Activated T-helper 1 cell treated with anti-CD3 and anti-CD28 coated beads, Interleukin-2, amount 50 U/mL, for 16 hours (primary cell): ENCODE data around the gene KLHL22.

Experiments
- DNase-seq, 2 donors: peaks; one replicate each; pipeline ENCODE4 v3.0.0-alpha.2; 2020; ENCODE audit warnings: low read depth in 1 of 2, low spot score in 1 of 2

Gene KLHL22

DNA sequence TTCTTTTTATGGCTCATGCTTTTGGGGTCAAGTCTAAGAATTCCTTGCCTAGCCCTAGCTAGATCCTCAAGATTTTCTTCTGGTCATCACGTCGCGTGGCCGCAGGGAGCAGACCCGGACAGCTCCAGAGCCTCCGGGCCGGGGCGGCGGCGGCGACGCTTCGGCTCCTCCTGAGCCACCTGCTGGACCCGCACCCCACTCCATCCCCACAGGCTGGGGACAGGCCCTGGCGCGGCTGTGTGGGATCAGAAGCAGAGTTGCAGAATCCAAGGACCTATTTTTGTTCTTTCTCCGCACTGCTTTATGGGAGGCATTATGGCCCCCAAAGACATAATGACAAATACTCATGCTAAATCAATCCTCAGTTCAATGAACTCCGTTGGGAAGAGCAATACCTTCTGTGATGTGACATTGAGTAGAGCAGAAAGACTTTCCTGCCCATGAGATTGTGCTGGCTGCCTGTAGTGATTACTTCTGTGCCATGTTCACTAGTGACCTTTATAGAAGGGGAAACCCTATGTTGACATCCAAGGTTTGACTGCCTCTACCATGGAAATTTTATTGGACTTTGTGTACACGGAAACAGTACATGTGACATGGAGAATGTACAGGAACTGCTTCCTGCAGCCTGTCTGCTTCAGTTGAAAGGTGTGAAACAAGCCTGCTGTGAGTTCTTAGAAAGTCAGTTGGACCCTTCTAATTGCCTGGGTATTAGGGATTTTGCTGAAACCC lies 45.6 kb downstream of the KLHL22 start:
- no peak for DNase-seq

GRCh38 chr22:20448630-20449029 lies 47.0 kb downstream of the KLHL22 start:
- no peak for DNase-seq

DNA sequence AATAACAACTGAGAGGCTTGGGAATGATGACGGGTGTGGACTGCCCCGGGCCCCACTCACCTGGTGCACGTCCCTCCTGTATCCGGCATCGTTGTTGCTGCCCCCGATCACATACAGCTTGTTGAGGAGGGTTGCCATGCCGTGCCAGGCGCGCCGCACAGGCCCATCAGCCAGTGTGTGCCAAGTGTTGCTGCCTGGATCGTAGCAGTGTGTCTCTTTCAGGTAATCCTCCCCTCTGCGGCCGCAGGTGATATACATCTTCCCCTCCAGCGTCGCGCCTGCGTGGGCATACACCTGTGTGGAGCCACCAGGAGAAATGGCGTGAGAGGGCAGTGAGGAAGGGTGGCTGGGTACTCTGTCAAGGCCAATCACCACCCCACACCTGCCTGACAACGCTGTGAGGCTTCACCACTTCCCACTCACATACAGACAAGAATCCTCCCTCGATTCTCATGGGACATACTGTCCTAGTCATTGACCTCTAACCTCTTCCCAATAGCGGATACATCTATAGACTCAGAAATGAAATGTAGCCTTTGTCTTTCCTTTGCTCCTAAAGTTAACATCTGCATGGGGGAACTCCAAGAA lies 49.1 kb downstream of the KLHL22 start:
- DNase-seq = no peak

DNA sequence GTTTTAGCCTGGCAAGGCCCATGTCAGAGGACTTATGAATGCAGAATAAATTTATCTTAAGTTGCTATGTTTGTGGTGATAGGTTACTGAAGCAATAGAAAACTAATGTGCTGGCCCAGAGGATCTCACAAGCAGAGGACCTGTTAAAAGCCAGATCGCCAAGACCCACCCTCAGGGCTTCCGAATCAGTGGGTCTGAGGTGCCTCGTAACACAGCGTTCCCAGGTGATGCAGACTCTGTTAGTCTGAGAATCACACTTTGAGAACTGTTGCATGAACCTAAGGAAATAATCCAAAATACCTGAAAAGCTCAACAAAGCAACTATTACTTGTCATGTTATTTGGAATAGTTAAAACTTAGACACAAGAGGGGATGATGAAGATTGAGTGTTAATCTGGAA lies 51.3 kb downstream of the KLHL22 start:
- no peak for DNase-seq

DNA sequence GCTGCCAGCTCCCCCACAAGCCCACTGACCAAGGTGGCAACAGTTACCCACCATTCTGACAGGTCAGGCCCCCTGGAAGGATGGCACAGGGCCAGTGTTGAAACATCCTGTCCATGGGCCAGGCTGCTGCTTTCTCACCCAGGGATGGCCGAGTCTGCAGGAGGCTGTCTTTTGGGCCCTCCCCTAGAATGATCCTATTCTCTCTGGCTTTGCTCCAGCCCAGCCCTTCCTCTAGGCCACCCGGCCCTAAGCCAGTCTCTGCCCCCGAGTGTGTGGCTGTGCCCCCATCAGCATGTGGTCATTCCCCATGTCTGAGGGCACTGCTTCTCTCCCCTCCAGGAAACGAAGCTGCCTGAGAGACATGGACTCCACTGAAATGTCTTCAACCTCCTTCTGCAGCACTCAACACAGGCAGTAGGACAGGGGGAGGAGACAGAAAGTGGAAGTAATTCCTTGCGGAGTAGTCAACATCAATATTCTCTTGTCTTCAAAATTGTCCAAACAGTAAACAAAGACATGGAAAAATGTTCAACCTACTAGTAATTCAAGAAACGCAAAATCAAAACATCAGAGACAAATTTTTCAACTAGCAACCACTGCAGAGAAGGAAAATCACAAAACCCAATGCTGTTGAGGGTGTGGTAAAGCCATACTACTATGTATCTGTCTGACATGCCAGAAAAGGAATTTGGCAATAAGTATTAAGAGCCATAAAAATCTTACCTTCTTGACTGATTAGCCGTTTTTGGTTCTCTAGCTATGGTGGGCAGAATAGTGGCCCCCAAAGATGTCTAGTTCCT lies 52.9 kb downstream of the KLHL22 start:
- no peak for DNase-seq

- DNase-seq = no peak
These were observed 53.7 kb downstream of the KLHL22 start for GRCh38 chr22:20441631-20442484.

GRCh38 chr22:20440637-20441591 lies 54.7 kb downstream of the KLHL22 start:
- no peak for DNase-seq

GRCh38 chr22:20439928-20440575 lies 55.5 kb downstream of the KLHL22 start:
- no peak for DNase-seq

DNA sequence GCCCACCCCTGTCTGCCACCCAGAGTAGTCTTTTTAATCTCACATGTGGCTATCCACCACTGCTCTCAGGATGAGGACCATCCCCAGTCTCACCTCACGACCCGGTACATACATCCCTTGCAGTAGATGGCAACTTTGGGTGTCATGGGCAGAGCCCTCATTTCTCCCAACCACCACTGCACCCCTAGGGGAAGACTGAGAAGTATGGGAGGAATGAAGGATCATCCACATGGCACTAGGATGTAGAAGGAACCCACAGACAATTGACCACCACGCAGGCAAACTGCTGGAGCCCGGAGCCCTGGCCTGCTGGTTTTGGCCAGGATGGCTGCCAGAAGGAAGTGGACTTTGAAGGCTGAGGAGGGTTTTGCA lies 56.1 kb downstream of the KLHL22 start:
- DNase-seq = no peak

DNA sequence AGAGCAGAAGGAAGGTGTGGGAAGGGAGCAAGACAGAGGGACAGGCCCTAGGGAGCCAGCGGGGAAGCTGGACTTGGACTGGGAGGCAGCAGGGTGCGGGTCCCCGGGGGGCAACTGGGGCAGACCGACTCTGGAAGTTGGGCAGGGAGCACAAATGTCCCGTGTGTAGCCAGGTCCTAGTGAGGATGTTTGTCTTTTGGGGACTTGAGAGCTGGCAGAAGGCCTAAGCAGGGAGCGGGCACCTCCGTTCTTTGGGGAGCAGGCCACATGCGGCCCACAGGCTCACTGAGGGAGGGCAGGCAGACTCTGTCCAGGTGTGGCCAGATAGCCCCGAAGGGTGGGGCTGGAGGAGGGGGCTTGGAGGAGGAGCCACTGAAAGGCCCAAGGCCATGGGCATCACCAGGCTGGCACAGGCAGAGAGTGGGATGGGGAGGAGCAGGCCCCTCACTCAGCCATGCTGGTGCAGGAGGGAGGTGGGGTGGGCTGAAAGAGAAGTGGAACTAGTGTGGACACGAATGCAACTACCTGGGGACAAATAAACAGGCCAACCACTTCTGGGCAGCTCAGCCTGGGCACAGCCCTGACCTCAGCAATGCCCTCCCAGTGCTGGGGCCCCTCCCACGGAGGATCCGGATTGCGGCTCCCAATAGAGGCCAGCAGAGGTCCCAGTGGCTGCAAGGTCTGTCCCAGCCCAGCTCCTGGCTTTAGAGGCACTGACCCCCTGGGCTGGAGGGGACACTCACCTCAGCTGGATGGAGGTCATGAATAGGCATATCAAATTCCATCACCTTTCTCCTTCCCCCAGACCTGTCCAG lies 56.7 kb downstream of the KLHL22 start:
- DNase-seq = no peak

- no peak for DNase-seq
These were observed 57.2 kb downstream of the KLHL22 start for GRCh38 chr22:20438427-20438677.

- DNase-seq = no peak
These were observed 57.8 kb downstream of the KLHL22 start, which contains the start of gene SCARF2 for GRCh38 chr22:20437613-20438426. SCARF2 (minus strand) TSS chr22:20437825; CDS start chr22:20437754, 71 bp downstream.

GRCh38 chr22:20436768-20437612 lies 58.6 kb downstream of the KLHL22 start:
- DNase-seq = no peak

GRCh38 chr22:20436307-20436767 lies 59.3 kb downstream of the KLHL22 start:
- DNase-seq = no peak

DNA sequence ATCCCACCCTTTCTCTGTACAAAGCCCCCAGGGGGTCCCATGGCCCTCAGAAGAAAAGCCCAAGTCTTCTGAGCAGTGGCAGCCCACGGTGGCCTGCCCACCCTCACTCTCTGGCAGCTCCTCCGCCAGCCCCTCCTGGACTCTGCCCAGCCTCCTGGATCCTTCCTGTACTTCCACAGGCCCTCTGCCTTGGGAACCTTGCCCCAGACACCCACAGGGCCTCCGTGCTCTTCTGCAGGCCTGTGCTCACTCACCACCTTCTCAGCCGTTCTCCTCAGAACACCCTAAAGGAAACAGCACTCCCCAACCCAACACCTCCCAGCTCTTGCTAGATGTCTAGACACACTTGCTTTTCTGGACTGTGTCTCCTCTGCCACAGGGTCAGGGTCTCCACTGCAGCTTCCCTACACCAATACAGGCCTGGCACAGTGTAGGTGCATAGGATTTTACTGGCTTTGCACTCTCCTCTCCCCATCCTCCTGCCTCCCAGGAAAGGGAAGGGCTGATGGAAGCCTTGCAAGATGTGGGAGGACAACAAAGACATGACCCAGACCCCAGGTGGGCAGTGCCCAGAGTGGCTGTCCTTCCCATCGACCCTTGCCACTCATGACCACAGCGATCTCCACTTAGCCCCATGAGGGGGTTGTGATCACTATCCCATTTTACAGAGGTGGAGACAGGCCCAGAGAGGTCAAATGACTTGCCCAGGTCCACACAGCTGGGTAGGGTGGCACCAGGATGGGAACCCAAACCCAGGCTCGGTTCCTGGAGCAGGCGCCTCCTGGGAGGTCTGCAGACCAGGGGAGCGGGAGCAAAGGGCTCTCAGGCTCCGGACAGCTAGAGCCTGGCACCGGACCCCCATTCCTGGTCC lies 59.9 kb downstream of the KLHL22 start:
- no peak for DNase-seq

- no peak for DNase-seq
These were observed 60.8 kb downstream of the KLHL22 start for GRCh38 chr22:20434773-20435172.
